Putamen (tissue), 1 donor: Measurements from ENCODE around the gene ADD2.

Experiments used
- DNase-seq: peaks from one replicate; pipeline ENCODE4 v3.0.0-alpha.2; 2016; ENCODE audit warnings: low spot score

The ADD2 gene

DNA sequence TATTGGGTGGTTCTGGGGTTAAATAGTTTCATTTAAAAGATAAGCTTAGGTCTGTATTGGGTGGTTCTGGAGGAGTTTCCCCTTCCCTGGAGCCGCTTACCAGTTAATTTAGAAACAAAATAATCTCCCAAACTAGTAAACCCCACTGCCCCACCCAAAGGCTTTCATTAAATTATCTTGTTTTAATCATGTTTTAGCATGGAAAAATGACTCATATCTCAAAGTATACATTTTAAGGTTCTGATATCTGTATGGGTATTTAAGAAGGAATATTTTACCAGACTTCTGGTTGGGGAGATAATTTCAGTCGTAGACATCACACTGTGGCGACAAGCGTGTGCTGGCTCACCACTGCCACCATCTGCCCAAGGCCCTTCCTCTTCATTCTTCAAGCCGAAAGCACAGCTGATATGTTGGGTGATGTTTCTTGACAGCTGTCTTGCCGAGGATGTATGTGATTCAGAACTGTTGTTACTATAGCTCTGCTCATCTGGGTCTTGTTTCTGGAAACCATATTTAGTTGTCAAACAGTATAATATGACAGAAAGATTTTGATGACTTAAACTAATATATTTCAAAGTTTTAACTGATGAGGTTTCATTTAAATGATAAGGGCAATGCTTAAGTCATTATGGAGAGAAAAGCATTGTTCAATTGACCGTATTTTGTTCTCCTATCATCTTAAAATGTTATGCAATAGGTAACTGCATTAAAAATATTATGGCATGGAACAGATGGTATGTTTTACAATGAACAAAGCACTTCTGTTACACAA, 17.3 kb upstream of the ADD2 start:
- DNase-seq: peak; percentile 55

DNA sequence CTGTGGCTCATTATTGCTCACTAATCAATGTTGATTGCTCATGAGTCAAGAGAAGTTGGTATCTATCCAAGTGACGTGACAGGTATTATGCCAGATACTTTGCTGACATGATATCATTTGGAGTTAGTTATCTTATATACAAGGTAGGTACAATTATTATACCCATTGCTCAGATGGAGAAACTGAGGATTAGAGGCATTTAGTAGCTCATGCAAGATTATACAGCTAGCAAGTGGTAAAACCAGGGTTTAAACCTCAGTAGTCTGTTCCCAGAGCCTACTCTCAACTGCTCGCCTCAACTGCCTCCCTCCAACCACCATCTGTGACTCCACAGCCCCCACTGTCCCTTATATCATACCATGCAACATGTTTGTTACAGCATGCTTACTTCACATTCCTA, 16.3 kb upstream of the ADD2 start:
- no peak for DNase-seq

DNA sequence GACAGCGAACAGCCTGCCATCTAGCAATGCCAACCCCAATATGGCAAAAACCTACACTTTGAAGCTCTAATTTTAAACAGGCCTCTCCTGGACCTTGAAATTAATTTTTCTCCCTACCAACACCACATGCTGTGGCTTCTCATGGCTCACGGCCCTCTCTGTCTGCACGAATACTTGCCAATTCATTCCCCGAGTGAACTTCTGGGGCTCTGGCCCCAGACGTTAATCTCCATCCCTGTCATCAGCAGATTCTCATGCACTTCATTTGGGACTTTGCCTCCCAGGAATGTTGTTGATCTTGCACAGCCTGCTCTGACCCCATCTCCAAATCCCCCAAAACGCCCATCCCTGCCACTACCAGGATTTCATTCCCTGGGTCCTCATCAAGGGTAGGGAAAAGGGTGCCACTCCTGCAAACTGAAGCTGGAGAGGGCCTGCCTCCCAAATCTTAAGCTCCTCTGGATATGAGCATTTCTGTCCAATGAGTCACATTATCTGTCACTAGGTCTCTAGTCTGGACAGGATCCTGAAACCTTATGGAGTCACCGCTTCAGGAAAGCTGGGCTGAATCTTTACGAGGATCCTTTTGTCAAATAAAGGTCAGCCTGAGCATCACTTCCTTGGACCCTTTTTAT, 12.0 kb upstream of the ADD2 start:
- DNase-seq: no peak

DNA sequence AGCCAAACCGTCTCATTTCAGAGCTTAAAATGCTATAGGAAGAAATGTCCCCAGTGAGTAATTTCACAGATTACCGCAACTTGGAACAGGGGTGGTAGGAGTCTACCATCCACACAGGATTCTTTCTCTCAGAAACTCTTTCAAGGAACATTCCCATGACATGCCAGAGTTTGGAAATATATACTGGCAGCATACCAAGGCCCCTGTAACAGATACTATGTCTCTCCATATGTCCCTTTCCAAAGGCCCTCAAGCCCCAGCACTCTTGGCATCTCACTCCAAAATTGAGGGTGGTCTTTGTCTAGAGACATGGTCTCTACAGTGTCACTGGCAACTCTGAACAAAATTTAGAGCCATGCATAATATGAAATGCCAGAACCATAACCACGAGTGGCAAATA, 11.5 kb upstream of the ADD2 start:
- DNase-seq: no peak

DNA sequence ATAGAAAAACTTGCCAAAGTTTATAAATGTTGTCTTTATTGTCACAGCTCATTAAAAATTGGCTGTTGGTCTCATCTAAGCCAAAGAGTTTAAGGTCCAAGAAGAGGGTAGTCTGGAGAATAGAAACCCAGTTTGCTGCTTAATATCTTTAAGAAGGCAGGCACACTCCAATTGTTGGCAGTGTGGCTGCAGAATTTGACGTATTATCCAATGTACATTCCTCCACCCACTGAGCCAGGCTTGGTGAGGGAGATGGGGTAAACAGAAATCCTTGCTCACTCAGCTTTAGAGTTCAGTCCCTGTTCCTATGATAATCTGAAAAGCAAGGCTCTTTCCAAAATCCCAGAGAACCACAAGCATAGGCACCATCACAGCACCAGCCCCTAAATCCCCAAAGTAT, 10.7 kb upstream of the ADD2 start:
- DNase-seq: no peak

DNA sequence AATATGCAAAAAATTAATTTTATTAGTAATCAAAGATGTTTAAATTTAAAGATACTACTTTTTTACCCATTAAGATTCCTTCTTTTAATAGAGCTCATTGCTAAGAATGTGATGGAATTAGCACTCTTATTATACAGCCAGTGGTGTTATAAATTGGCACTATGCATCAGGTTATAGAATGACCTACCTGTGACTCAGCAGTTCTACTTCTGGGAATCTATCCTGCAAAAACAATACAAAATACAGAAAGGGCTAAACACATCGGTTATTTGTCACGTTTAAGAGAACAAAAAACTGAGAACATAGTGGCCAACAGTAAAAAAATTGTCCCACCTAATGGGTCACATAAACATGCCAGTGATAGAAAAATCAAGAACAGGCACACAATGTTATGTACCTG, 9.4 kb upstream of the ADD2 start:
- no peak for DNase-seq

DNA sequence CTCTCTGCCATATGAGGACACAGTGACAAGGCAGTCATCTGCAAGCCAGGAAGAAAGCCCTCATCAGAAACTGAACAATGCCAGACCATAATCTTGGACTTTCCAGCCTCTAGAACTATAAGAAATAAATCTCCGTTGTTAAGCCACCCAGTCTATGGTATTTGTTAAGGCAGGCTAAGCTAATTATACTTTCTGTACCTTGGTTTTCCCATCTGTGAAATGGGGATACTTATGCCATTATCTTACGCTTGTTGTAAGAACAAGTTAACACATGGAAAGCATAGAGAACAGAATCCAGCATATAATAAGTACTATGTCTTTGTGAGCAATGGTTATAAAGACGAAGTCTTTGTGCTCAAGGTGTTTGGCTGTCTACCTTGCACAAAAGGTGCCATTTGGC, 8.3 kb upstream of the ADD2 start:
- DNase-seq: no peak

DNA sequence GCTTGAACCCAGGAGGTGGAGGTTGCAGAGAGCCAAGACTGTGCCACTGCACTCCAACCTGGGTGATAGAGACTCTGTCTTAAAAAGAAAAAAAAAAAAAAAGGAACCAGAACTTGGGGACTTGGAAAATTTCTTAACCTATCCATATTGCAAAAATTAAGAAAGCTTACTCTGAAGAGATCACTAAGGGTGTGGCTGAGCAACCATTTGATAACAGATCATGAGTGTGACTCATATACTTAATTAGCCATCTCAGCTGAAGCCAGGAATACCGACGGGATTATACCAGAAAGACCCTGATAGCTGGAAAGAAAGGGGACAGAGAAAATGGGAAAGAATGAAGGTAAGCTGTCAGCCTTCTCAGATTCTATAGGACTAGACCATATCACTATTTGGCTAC, 7.1 kb upstream of the ADD2 start:
- DNase-seq: no peak

DNA sequence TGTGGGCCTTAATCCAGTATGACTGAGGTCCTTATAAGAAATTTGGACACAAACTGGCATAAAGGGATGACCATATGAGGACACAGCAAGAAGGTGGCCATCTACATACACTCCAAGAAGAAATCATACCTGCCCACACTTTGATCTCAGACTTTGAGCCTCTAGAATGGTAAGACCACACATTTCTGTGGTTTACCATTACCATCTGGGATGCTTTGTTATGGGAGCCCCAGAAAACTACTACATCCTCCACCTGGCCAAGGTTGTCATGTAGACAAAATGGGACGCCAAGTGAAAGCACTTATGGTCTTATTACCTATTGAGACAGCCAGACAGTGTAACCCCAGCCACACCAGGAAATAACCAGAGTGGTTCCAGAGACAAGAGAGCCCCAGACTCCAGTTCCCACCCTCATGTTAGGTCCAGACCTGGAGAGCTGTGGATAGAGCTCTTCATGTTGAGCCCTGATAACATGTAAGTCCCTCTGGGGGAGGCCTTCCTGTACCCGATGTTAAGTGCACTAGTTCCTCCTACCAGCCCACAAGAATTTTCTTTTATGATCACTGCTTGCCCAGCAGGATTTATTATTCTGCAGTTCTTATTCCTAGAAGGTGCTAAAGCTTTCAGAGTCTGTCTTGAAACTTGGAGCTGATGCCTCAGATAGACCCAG, 4.6 kb upstream of the ADD2 start:
- DNase-seq: no peak

DNA sequence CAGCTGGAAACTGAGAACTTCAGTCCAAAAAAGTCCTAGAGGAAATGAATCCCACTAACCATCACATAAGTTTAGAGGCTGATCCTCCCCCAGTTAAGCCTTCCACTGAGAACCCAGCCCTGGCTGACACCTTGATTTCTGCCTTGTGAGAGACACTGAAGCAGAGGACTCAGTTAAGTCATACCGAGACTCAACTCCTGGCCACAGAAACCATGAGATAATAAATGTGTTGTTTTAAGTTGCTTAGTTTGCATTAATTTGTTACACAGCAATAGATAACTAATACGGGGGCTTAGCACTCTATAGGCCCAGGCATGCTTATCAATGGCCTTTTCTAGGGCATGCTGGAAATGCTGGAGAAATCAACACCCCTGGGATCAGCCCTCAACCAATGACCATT, 3.4 kb upstream of the ADD2 start:
- no peak for DNase-seq

DNA sequence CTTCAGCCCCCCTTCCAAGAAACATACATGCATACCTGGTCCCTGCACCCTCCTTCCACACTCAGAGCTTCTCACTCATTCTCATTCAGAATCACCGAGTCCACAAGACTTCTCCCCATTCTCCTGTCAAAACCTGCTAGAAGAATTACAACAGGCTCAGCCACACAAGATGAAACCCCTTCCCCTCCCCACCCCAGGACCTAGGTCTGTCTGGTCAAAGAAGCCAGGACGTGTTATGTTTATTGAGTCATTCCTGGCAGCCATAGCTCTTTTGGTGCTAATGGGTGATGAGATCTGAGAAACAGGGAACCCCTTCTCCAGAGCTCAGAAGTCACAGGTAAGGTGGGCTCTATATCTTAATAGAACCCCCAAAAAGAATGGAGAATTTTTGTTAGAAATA, 1.4 kb upstream of the ADD2 start:
- DNase-seq: no peak

DNA sequence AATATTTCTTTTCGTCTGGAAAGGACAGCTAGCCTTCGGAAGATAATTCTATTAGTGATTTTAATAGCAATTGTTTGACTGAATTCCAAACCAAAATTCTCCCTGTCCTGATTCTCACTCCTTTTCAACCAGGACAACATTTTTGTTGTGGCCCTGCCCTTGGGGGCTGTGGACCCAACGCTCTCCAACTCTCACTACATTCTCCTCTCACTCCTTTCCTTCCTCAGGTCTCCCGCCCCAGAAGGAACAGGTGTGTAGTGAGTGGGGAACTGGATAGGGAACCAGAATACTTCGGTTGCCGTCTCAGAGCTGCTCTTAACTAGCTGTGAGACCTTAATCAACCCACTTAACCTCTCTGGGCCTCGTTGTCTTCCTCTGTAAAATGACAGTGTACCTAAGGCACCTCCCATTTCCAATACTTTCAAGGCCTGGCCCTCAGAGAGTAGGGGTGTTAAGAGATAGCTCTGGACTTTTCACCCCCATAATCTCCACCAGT, 638 bp upstream of the ADD2 start:
- no peak for DNase-seq

DNA sequence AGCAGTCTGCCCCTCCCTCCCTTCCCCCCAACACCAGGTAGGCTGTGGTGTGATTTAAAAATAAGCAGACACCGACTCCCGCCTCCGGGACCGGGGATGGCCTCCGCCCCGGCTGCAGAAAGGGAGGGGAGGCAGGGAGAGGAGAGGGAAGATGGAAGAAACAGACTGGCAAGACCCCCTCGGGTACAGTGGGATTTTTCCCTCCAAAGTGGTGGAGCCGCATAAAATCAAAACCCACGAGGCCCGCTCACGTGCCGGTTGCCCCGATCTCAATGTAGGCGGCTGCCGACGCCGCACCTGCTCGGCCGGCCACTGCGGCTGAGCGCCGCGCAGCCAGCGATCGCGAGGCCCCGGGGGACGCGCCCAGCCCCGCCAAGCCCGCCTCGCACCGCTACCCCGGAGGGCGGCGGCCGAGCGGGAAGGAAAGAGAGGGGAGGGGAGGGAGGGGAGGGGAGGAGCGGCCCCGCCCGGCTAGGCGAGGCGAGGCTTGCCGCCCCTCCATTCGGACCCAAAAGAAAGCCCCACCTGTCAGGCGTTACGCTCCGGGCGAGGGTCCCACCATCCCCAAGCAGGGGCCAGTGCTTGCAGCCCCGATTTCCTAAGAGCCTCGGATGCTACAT, 811 bp downstream of the ADD2 start:
- DNase-seq: no peak

DNA sequence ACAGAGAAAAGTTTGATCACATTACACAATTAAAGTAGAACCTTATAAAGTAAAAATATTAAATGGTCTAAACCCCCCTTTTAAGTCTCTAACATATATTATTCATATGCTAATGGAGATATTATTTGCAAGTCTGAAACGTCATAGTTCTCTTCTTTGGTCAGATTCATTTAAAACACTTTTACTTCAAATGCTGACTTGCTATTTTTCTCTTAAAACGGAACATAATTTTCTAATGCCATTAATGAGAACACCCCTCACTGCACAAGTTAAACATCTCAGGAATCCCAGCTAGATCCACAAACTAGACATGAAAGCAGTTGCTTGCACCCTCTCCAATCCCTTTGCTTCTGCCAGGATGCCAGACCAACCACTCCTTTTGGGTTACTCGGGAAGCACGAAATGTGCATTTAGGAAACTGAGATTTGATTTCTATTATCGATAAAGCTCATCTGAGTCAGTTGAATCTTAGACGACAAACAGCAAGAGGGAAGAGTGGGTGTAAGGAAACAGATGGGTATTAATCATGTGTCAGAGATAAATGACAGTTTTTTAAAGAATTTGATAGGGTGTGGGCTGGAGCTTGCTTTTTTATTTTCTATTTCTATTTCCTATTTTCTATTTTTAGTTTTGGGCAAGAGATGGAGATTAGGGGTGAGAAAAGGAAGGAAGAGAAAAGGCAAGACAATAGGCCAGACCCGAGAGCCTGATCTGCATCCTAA, 1.5 kb downstream of the ADD2 start:
- DNase-seq: no peak

DNA sequence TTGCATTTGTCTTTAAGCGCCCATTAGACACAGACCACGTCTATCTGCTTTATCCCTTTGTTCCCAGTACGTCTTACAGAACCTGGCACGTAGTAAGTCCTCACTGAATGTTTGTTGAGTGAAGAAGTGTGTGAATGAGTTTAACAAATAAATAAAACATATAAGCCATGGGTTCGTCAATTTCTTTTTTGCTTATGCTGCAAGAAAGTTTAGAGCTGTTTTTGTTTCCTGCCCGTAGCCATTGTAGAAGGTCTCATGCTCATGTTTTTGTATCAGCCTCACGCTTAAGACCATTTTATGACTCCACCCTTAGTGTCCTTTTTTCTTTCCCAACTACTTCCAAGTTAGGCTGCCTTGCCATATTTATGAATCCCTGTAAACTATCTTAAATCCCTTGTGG, 2.5 kb downstream of the ADD2 start:
- DNase-seq: no peak

DNA sequence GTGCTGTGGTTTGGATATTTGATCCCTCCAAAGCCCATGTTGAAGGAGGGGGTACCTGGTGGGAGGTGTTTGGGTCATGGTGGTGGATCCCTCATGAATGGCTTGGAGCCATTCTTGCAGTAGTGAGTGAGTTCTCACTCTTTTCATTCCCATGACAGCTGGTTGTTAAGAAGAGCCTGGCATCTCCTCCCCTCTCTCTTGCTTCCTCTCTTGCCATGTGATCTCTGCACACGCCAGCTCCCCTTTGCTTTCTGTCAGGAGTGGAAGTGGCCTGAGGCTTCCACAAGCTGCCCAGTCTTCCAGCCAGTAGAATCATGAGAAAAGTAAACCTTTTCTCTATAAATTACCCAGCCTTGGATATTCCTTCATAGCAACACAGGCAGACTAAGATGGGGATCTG, 8.6 kb downstream of the ADD2 start:
- DNase-seq: no peak

DNA sequence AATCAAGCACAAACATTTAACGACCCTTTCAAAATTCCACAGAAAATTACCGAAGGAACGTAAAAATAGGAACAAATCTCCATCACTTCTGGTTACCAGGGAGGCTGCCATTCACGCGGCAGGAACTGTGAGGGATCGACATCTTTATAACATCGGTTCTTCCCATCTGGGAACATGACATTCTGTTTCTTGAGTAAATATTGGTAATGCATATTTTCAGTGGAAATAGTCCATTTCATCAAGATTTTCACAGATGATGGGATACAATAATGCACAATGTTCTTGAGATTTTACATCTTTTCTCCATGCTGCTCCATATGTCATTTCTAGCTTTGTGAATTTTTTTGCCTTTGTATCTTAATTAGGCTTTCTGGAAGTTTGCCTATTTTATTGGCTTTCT, 10.0 kb downstream of the ADD2 start:
- DNase-seq: no peak

DNA sequence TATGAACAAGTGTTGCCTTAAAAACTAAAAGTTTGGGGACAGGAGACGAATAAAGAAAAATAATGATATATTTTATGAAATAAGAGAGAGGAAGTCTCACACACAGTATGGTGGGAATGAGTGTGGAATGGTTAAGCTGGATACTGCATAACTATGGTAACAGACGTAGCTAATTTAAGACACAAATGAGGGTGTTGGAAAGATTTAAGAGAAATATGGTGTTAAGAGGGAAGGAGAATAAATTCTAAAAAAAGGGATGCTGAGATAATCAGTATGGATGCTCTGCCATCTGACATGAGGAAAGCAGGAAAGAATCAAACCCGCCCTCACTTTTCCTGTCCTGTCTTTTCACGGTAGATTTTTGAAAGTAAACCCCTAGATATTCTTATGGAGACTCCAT, 10.6 kb downstream of the ADD2 start:
- DNase-seq: no peak

DNA sequence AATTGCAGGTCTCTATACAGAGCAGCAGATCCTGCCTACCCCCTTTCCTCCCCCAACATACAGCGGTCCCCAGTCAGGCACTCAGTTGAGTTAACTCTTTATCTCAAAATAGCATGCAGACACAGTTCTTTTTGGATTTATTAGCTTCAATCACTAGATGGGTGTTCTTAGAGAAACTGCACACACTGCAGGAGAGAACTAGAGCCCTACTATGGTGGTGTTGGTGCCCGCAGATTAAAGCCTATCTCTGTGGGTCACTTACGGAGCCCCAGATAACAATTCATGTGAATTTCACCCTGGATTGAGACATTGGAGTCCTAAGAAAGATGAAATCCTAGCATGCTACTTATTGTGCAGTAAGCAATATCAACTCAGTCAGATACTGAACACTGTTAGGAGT, 11.9 kb downstream of the ADD2 start:
- no peak for DNase-seq

DNA sequence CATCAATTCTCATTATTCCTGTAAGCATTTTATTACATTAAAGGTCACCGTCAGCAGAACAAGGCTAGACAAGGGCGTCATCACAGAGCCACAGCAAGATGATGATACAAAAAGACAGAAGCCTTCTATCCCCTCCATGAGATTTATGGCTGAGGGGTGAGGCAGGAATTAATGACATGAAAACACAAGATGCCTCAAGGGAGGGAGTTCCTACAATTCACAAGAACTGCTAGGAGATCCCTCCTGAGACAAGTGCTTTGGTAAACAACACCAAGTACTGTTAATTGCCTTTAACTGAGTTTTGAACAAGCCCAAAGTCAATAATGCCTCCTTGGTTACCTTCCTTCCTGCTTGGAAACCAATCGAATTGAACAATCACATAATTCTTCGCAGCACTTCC, 14.1 kb downstream of the ADD2 start:
- no peak for DNase-seq

DNA sequence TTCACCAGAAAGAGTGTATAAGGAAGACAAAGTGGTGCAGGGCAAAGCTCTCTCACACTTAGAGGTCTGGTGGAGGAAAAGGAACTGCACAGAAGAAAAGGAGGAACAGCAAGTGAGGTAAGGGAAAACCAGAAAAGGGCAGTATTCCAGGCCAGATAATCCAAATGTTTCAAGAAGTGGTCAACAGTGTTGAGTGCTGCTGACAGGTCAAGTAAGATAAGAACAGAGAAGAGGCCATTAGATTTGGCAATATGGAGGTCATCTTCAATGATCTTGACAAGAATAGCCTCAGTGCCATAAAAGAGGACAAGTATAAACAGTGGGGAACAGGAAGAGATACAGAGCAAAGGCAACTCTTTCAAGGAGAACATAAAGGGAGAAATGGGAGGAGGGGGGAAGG, 15.0 kb downstream of the ADD2 start:
- no peak for DNase-seq

DNA sequence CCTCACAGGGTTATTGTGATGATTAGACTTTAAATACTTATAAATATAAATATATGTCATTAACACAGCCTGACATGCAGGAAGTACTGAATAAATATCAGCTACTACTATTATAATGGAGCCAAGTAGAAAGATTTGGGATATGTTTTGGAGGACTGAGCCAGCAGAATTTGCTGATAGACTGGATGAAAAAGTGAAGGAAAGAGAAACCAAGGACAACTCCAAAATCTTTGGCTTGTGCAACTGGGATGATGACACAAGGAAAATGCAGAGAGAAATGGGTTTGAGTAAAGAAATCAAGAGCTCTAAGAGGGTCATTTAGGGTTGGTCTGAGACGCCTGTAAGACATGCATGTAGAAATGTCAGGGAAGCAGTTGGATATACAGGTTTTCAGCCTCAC, 15.6 kb downstream of the ADD2 start:
- DNase-seq: no peak
